BJ (cell line): ENCODE measurements around the gene NUAK1. TPM values are rescaled to one million over a fixed set of nuclear protein-coding genes. Genes with fewer than 3 reads are reported as not detected.

Experiments used
- CTCF ChIA-PET: fragments of 350-600 bp; formaldehyde crosslinking; extraction: SDS; loops from one replicate; lab custom pipeline; 2021; ENCODE audit warnings: antibody characterized with exemption, inconsistent platforms; lab: Yijun Ruan, JAX
- POLR2A ChIA-PET: fragments of 300-600 bp; sonication (Branson Sonifier 250); formaldehyde crosslinking; extraction: SDS; loops from one replicate; lab custom pipeline; 2021; ENCODE audit warnings: antibody characterized with exemption; lab: Charles Lee
- DNase-seq: peaks from one replicate; pipeline ENCODE4 v3.0.0-alpha.2; 2011; ENCODE audit warnings: low read depth
- H3K27me3 ChIP-seq: 2 replicates; pipeline ENCODE4 v1.6.0; 2011; ENCODE audit warnings: low read length; ENCODE audit not compliant: control insufficient read depth, insufficient read depth
- H3K36me3 ChIP-seq: 2 replicates; pipeline ENCODE4 v1.5.1; 2011; ENCODE audit warnings: low read length; ENCODE audit not compliant: control insufficient read depth, insufficient read depth
- H3K4me3 ChIP-seq: 2 replicates; pipeline ENCODE4 v1.5.1; 2011; ENCODE audit warnings: low read depth, mild to moderate bottlenecking, control low read depth, low read length
- CTCF ChIP-seq: IDR thresholded peaks from 2 replicates; pipeline ENCODE4 v1.5.1; 2011; ENCODE audit warnings: low read depth, mild to moderate bottlenecking, control low read depth, inconsistent platforms, low read length, moderate library complexity; ENCODE audit not compliant: insufficient read depth
- polyA plus RNA-seq: library from polyadenylated mRNA; depleted of rRNA; stranded (reverse); fragments of >200 nt; gene quantifications from 2 replicates; pipeline ENCODE4 v1.2.3, GENCODE V29; 2011

NUAK1 gene
- polyA plus RNA-seq, 1 experiment: 37.0 TPM

- H3K36me3 ChIP-seq: 0 out of 2 replicates have a peak, but pooled peaks cover 1% of the 10 kb centered on the region
- no peak for TF ChIP-seq CTCF
- CTCF ChIA-PET: interaction anchor here (0.6 to 2.8 kb wide), 3 partner anchors 102 to 712 kb away, joined by 3 to 10 read pairs (median 3); no protein-coding TSS in a partner anchor
- no peaks in the 10 kb centered on the region for H3K27me3 ChIP-seq
- DNase-seq: no peak
- no peak overlapping the region for H3K4me3 ChIP-seq
- POLR2A ChIA-PET: no interaction called here
Observed at GRCh38 chr12:106132175-106133135, 6.3 kb downstream of the NUAK1 start.

GRCh38 chr12:106131676-106132075, 7.1 kb downstream of the NUAK1 start:
- Histone ChIP-seq H3K27me3 (no peaks in the 10 kb centered on the region), H3K4me3 (no peak overlapping the region), H3K36me3 (0 out of 2 replicates have a peak, but pooled peaks cover 1% of the 10 kb centered on the region)
- no peak for DNase-seq
- ChIA-PET POLR2A (no interaction called here), CTCF (no interaction called here)
- TF ChIP-seq CTCF: no peak

- CTCF ChIA-PET: no interaction called here
- 0 out of 2 replicates have a peak, but pooled peaks cover 1% of the 10 kb centered on the region for H3K36me3 ChIP-seq
- POLR2A ChIA-PET: no interaction called here
- no peak for DNase-seq
- no peaks in the 10 kb centered on the region for H3K27me3 ChIP-seq
- H3K4me3 ChIP-seq: no peak overlapping the region
- TF ChIP-seq CTCF: no peak
Observed at GRCh38 chr12:106130474-106131113, 8.2 kb downstream of the NUAK1 start.

GRCh38 chr12:106128585-106129328, 10.0 kb downstream of the NUAK1 start:
- no peak for TF ChIP-seq CTCF
- H3K36me3 ChIP-seq: 0 out of 2 replicates have a peak, but pooled peaks cover 1% of the 10 kb centered on the region
- CTCF ChIA-PET: interaction anchor here (0.5 to 1.0 kb wide), 2 partner anchors 20 to 423 kb away, joined by 3 to 4 read pairs; no protein-coding TSS in a partner anchor
- H3K4me3 ChIP-seq: no peak overlapping the region
- DNase-seq: no peak
- POLR2A ChIA-PET: no interaction called here
- H3K27me3 ChIP-seq: no peaks in the 10 kb centered on the region
